SH-SY5Y (cell line): ENCODE measurements around the gene CTDNEP1.

ENCODE experiments used
- GATA2 ChIP-seq: IDR thresholded peaks from 2 replicates; pipeline ENCODE4 v1.6.1; 2011; ENCODE audit warnings: mild to moderate bottlenecking, low read depth, low read length
- GATA3 ChIP-seq: IDR thresholded peaks from 2 replicates; pipeline ENCODE4 v1.6.1; 2011; ENCODE audit warnings: low read depth, mild to moderate bottlenecking, low read length, moderate library complexity

DNA sequence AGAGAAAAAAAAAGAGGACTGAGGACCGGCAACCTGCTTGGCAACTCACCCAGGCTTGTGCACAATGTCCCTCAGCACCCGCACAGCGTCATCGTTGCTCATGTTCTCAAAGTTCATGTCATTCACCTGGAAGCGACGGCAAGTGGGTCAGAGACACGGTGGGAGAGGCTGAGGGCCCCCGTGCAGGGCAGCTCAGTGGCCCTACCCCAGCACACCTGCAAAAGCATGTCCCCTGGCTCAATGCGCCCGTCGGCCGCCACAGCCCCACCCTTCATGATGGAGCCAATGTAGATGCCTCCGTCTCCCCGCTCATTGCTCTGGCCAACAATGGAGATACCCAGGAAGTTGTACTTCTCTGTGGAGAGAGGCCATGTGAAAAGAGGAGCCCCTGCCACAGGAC, 22.6 kb downstream of the CTDNEP1 start:
- TF ChIP-seq GATA2 (no peak), GATA3 (no peak)
